H1 (cell line): ENCODE results near the gene NSD2.

Experiments
- BRCA1 ChIP-seq: IDR thresholded peaks from 2 replicates; pipeline ENCODE4 v1.6.1; 2012; ENCODE audit warnings: low read depth, low read length, improper control_type of control experiment
- CEBPB ChIP-seq: IDR thresholded peaks from 2 replicates; pipeline ENCODE4 v1.6.1; 2012; ENCODE audit warnings: low read depth, low read length
- JUND ChIP-seq: IDR thresholded peaks from 2 replicates; pipeline ENCODE4 v1.6.1; 2011; ENCODE audit warnings: mild to moderate bottlenecking, improper control_type of control experiment, low read length
- POLR2A ChIP-seq, 2 experiments: IDR thresholded peaks; 1 replicate in 1 of 2; 2 replicates in 1 of 2; pipeline ENCODE4 v1.6.1; 2011; ENCODE audit warnings: low read depth in 2 of 2, low read length in 2 of 2, mild to moderate bottlenecking in 2 of 2; ENCODE audit errors: control extremely low read depth in 1 of 2
- SIN3A ChIP-seq, 2 experiments: IDR thresholded peaks in 1 of 2; conservative IDR thresholded peaks in 1 of 2; 2 replicates each; pipeline ENCODE4 v1.6.1; 2011 to 2012; ENCODE audit warnings: low read length in 2 of 2, improper control_type of control experiment in 1 of 2, low read depth in 1 of 2, mild to moderate bottlenecking in 1 of 2
- SRF ChIP-seq: IDR thresholded peaks from 2 replicates; pipeline ENCODE4 v1.6.1; 2011; ENCODE audit warnings: mild to moderate bottlenecking, low read depth, low read length, moderate library complexity
- SUZ12 ChIP-seq: fragments of 200-600 bp; sonication (generic); IDR thresholded peaks from 2 replicates; pipeline ENCODE4 v1.6.1; 2012; ENCODE audit warnings: mild to moderate bottlenecking, inconsistent platforms, low read length, moderate library complexity, mixed read lengths
- ZNF274 ChIP-seq: IDR thresholded peaks from 2 replicates; pipeline ENCODE4 v1.7.0; 2012; ENCODE audit warnings: low read length, borderline replicate concordance; ENCODE audit errors: extremely low read depth
- TF ChIP-seq, protein P1 (sequence below), 3 experiments: IDR thresholded peaks; 1 replicate in 2 of 3; 2 replicates in 1 of 3; pipeline versions ENCODE4 v1.5.1 to v1.6.1; 2011; ENCODE audit warnings: low read length in 3 of 3, mild to moderate bottlenecking in 3 of 3, inconsistent platforms in 2 of 3, low read depth in 1 of 3, moderate library complexity in 1 of 3; ENCODE audit not compliant: insufficient read depth in 1 of 3; ENCODE audit errors: control extremely low read depth in 1 of 3
- TF ChIP-seq, protein P2 (sequence below): IDR thresholded peaks from 2 replicates; pipeline ENCODE4 v1.6.1; 2012; ENCODE audit warnings: low read length, inconsistent platforms

DNA sequence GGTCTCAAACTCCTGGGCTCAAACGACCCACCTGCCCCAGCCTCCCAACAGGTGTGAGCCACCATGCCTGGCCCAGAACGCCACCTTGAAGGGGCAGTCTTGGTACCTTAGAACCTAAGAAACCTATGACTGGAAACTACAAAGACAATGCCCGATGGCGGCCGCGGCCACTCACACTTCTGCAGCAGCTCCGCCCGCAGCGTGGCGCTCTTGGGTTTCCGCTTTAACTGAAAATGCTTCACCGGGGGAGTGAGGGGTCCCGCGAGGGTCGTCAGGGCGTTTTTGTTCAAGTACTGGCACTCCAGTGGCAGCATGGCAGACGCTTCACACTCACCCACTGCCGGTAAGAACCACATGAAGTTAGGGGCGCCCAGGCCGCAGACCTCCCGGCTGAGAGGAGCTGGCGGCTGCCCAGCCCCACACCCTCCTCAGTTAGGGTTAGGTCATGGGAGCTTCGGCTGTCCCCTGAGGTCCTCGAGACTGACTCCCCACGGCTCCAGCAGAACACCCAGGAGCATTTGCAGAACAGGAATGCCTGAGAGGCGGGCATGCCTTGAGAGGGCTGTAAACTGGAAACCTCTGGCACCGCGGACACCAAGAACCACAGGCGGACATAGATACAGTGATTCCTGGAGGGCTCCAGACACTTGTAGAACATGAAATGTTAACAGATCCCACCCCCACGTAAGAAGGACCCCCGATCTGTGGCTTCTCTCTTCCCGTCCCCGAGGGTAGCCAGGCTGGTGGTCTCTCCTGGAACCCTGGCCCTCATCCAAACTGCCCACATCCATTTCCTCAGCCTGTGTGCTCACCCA is 118.5 kb downstream of the NSD2 start:
- TF ChIP-seq SRF = no peak
- TF ChIP-seq JUND = no peak
- TF ChIP-seq, protein P1, sequence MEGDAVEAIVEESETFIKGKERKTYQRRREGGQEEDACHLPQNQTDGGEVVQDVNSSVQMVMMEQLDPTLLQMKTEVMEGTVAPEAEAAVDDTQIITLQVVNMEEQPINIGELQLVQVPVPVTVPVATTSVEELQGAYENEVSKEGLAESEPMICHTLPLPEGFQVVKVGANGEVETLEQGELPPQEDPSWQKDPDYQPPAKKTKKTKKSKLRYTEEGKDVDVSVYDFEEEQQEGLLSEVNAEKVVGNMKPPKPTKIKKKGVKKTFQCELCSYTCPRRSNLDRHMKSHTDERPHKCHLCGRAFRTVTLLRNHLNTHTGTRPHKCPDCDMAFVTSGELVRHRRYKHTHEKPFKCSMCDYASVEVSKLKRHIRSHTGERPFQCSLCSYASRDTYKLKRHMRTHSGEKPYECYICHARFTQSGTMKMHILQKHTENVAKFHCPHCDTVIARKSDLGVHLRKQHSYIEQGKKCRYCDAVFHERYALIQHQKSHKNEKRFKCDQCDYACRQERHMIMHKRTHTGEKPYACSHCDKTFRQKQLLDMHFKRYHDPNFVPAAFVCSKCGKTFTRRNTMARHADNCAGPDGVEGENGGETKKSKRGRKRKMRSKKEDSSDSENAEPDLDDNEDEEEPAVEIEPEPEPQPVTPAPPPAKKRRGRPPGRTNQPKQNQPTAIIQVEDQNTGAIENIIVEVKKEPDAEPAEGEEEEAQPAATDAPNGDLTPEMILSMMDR (IDR thresholded peaks at IDR 0.05; ENCODE audit: control extremely low read depth in 1 of 3, insufficient read depth in 1 of 3, low read depth in 1 of 3, low read length in 3 of 3) = no peak
- TF ChIP-seq CEBPB = no peak
- no peak for TF ChIP-seq ZNF274
- no peak for TF ChIP-seq POLR2A (IDR thresholded peaks at IDR 0.05; ENCODE audit: control extremely low read depth in 1 of 2, low read depth in 2 of 2, low read length in 2 of 2)
- TF ChIP-seq BRCA1 = no peak
- TF ChIP-seq, protein P2, sequence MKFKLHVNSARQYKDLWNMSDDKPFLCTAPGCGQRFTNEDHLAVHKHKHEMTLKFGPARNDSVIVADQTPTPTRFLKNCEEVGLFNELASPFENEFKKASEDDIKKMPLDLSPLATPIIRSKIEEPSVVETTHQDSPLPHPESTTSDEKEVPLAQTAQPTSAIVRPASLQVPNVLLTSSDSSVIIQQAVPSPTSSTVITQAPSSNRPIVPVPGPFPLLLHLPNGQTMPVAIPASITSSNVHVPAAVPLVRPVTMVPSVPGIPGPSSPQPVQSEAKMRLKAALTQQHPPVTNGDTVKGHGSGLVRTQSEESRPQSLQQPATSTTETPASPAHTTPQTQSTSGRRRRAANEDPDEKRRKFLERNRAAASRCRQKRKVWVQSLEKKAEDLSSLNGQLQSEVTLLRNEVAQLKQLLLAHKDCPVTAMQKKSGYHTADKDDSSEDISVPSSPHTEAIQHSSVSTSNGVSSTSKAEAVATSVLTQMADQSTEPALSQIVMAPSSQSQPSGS = no peak
- TF ChIP-seq SUZ12 = no peak
- no peak for TF ChIP-seq SIN3A (conservative IDR thresholded peaks at IDR 0.05 in 1 of 2, IDR thresholded peaks at IDR 0.05 in 1 of 2; ENCODE audit: low read depth in 1 of 2, low read length in 2 of 2)
